ENCODE results near the gene ATP11A.

DNA sequence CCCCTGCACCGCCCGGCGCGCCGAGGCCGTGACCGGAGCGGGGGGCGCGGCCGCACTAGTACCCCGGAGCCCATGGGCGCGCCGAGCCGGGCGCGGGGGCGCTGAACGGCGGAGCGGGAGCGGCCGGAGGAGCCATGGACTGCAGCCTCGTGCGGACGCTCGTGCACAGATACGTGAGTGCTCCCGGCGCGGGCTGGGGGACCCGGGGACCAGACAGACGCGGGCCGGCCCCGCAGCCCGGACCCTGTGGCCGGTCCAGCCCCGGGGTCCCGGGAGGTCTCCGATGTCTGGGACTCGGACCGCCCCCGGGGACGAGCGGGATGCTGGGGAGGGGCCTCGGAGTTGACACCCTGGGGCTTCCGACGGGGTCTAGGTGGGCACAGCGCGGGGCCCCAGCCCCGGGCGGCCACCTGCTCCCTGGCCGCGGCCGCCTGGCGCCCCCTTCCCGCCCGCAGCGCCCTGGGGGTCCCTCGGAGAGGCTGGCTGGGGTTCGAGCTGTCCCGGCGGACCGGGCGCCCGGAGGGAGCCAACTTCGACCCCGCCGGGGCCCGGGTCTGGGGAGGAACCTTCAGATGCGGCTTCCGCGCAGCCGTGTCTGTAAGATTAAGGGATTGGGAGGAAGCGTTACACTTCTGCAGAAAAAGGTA is 568 bp downstream of the ATP11A start:
- TF ChIP-seq, protein P1, sequence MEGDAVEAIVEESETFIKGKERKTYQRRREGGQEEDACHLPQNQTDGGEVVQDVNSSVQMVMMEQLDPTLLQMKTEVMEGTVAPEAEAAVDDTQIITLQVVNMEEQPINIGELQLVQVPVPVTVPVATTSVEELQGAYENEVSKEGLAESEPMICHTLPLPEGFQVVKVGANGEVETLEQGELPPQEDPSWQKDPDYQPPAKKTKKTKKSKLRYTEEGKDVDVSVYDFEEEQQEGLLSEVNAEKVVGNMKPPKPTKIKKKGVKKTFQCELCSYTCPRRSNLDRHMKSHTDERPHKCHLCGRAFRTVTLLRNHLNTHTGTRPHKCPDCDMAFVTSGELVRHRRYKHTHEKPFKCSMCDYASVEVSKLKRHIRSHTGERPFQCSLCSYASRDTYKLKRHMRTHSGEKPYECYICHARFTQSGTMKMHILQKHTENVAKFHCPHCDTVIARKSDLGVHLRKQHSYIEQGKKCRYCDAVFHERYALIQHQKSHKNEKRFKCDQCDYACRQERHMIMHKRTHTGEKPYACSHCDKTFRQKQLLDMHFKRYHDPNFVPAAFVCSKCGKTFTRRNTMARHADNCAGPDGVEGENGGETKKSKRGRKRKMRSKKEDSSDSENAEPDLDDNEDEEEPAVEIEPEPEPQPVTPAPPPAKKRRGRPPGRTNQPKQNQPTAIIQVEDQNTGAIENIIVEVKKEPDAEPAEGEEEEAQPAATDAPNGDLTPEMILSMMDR (IDR thresholded peaks at IDR 0.05): no peak
- no peak for TF ChIP-seq POLR2A (IDR thresholded peaks at IDR 0.05)
